GM19372 (cell line): Measurements from ENCODE around the gene ZNF292.
"Not testable (repeated sequence)": the region's sequence is repeated elsewhere in the genome, so short reads cannot be mapped to it uniquely, and the experiment has no call there.

Experiments
- ATAC-seq: cut with Tn5 transposase; IDR thresholded peaks from one replicate; pipeline ENCODE4 v1.9.1; 2021; ENCODE audit warnings: mild to moderate bottlenecking, low read depth, moderate library complexity; ENCODE audit not compliant: unreplicated experiment

Gene ZNF292

DNA sequence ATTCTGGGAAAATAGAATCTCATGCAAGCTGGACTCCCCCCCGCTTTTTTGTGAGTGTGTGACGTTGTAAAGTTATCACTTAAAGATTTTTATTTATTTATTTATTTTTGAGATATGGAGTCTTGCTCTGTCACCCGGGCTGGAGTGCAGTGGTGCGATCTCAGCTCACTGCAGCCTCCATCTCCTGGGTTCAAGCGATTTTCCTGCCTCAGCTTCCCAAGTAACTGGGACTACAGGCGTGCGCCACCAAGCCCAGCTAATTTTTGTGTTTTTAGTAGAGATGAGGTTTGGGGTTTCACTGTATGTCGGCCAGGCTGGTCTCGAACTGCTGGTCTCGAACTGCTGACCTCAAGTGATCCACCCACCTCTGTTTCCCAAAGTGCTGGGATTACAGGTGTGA, 2.2 kb downstream of the ZNF292 start:
- ATAC-seq, result not testable (repeated sequence)

DNA sequence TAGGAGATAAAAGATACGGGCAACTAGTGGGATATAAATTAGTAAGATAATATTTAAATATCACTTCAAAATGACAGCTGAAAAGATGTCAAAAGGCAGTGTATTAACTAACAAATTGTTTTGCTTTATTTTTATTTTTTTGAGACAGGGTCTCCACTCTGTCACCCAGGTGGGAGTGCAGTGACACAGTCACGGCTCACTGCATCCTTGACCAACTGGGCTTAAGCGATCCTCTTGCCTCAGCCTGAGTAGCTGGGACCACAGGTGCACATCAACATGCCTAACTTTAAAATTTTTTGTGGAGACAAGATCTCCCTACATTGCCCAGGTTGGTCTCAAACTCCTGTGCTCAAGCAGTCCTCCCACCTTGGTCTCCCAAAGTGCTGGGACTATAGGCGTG, 5.9 kb downstream of the ZNF292 start:
- ATAC-seq, result no peak

DNA sequence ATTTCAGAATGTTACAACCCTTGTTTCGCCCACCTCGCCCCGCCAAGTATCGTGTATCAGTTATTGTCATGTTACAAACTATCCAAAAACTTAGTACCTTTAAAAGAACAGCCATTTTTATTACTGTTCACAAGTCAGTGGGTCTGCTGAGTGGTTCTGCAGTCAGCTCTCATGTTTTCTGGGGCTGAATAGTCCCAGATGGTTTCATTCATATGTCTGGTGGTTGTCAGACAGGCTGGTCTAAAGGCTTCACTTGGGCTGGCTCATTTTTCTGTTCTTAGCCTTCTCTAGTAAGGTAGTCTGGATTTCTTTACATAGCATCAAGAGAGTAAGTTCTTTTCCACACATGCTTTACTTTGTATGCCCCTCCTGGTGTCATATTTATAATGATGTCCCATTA, 8.6 kb downstream of the ZNF292 start:
- ATAC-seq, result no peak

DNA sequence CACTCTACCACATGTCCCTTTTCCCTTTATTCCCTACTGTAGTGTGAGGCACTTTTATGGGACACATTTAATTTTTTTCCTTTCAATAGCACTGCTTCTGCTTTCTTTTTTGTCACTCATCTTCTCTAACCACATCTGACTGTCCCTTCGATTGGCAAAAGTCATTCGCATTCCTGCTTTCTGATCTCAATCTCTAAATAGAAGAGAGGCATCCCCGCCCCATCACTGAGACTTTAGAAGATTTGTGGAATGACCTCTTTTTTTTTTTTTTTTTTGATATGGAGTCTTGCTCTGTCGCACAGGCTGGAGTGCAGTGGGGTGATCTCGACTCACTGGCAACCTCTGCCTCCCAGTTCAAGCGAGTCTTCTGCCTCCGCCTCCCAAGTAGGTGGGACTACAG, 9.1 kb downstream of the ZNF292 start:
- ATAC-seq, result no peak

DNA sequence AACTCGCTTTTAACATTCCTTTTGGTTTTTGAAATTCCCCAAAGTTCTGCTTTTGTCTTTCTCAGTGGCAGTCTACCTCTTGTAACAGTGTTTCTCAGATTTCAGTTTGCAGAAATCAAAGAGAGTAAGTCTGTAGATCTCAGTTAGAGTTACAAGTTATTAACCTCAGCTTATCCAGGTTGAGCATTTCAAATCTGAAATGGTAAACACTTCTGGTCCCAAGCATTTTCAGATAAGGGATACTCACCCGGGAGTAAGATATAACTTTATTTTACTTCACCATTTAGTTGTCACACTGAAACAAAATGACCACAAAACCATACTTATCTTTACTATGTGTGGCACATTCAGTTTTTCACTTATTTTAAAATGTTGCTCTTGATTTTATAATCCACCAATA, 9.8 kb downstream of the ZNF292 start:
- ATAC-seq, result no peak

DNA sequence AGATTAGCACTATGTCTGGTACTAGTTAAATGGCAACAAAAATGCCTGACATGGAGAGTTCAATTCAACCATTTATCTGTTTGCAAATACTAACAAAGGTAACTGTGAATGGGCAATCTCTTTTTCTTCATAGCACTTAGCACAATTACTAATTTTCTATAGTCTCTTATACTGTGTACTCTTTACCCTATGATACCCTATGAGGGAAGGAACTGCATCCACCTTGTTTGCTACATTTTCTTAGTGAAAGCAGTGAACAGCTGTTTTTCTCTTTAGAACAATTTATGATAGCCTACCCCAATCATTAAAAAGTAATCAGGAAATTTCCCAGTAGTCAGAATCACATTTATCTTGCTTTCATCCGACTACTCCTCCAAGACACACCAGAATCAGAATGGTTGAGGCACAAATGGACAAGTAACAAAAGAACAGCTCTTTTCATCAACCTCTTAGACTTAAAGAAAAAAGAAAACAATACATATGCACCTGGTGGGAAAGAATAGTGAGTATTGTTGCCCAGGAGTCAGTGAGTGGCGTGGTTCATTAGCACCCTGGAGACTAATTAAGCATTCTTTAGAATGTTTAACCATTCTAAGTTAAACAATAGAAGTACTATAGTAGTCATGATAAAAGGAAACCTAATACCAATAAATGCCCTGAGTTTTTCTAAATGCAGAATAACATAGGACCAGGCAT, 16.7 kb downstream of the ZNF292 start:
- ATAC-seq, result no peak

DNA sequence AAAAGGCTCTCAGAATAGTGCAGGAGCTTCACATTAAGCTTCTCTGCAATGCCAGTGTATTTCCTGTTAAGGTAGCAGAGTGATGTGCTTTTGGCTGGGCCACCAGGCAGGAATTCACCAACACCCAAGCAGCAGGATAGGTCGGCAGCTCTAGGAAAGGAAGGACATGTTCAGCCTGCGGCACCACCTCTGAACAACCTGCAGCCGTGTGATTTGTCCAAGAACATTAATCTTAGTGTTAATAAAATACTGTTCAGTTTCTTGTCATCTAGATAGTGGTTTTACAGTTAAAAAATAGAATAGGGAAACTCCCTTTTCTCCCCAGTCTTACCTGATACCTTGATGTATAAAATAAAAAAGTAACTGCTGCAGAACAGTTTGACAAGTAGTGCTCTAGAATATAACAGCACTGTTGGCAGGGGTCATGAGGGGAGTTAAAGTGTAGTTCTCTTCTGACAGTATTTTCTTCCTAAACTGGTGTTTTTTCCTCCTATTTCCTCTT, 18.8 kb downstream of the ZNF292 start:
- no peak for ATAC-seq

DNA sequence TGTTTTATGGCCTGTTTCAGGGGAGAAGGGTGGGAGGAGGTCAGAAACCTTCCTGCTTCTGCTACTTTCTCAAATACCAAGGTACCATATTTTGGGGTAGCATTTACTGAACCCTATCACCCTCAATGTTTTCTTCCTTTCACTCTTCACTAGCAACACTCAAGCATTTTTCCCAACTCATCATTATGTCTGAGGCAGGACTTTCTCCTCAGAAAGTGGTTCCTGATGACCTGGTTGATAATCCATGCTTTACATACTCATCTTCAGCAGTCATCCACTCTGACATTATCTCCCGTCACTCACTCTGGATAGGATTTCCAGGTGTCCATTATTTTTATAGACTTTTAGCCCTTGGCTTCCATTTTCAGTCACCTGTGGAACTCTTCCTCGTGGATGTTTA, 21.1 kb downstream of the ZNF292 start:
- no peak for ATAC-seq

DNA sequence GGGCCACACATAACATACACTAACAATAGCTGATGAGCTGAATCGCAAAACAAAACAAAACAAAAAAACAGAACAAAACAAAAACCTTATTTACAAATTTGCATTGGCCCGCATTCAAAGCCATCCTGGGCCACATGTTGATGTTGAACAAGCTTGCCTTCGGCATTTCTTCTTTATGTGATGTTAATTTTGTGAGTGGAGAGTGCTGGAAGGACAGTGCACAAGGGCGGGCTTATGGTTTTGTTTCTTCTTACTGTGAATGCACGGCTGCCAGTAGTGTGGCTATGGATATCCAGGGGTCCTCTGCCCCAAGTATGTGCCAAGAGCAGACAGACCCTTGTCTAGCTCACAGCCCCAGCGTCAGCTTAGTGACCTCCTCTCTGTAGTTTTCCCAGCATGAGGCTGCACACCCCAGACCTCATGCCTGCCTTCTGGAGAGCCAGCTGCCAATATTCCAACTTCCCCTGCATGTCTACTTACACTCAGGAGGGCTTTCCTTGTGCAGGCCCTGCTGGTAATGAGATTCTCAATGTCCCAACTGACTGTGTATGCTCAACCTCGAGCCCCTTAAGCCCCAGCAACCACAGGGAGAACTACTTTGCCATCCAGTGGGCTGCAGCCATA, 24.9 kb downstream of the ZNF292 start:
- no peak for ATAC-seq

DNA sequence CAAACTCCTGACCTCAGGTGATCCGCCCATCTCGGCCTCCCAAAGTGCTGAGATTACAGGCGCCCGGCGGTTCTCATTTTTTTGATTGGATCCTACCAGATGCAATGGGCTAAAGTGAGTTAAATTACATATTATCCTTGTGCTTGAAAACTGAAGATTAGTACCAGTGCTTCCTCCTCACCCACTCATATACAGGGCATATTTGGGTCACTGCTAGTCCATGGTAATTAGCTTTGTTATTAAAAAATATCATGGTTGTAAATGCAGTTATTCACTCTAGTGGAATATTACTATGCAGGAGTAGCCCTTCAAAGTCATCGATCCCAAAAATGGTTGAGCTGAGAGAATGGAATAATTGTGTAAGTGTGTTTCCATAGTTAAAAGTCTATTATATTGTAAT, 26.5 kb downstream of the ZNF292 start:
- peak; percentile 6 for ATAC-seq

DNA sequence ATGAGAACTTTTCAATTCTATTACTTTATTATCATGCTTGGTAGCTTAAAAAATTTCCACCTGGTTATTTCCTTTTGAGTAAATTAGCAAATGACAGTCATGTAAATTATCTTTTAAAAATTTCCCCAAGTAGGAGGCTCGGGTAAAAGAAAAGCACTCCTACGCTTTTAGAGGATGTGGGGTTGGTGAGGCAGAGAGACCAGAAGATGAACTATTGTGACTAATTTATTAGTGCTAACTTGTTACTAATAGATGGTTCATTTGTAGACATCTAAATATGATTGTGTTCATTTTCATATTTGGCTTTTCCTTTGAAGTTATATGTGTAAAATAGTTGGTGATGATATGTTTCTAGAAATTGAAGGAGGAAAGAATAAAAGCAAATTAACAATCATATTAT, 27.0 kb downstream of the ZNF292 start:
- ATAC-seq, result peak; percentile 68

DNA sequence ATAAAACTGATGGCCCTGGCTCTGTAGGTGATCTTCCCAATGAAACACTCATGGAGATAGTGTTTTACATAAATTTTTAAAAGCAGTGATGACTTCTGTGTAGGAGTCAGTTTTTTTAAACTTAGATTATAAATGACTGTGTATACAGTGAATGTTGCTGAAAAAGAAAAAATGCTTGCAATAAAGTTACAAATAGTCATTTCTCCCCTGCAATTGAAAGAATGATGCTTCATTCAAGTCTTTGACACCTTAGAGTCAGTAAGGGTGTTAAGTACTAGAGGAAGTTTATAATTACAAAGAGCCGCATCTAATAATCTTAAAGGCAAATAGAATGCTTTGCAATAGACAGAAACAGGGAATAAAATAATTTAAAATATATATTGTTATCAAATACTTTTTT, 27.6 kb downstream of the ZNF292 start:
- no peak for ATAC-seq

DNA sequence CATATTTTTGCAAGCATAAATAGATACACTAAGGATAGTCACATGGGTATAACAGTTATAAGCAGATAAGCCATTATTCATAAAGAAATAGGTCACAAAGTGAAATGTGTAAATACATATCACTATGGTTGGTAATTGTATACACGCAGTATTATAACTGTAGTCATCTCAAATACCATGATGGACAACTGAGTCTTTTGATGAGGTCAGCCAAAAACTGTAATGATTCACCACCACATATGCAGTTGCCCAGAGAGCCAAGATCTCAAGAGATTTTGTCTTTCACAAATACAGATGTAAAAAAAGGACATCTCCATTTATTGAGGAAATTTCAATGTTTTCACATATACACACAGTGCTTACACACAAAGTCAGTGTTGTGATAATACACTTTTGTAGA, 28.3 kb downstream of the ZNF292 start:
- no peak for ATAC-seq

DNA sequence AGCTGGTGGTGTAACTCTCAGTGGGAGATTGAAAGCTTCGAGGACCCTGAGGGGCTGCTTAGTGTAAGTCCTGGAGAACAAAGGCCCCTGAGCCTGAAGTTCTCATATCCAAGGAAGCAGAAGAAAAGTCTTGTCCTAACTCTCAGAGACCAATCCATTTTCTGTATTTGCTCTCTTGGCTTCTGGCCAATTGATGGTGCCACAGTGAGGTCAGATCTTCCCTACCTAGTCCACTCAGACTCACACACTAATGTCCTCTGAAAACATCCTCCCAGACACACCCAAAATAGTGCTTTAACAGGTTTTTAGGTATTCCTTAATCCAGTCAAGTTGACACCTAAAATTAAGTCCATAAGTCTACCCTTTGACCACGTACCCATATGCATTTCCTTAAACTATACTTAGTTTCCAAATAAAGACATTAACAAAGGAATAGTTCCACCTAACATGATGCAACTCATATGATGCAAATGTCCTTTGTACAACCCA, 29.4 kb downstream of the ZNF292 start:
- no peak for ATAC-seq

DNA sequence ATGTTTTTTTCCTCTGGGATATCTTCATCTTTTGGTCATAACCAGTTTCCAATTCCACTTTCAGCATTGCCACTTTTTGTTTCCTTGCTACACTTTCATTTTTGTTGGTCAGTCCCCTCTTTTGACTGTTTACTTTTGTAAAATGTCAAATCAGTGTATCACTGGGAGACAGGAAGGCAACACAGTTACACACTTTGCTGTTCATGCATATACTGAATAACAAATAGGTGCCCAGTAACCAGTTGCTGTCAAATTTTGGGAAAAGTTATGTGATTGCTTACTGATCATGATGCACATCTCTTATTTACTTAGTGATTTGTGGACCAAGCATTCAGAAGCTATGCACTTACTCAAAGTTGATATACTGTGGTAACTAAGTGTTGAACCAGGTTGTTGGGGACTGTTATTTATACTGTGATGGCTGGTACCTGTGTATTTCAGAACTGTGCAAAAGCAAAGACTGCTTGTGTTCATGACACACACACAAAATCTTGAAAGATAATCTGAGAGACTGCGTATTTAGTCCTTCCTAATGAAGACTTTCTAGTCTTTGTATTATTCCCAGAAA, 41.0 kb downstream of the ZNF292 start:
- no peak for ATAC-seq

DNA sequence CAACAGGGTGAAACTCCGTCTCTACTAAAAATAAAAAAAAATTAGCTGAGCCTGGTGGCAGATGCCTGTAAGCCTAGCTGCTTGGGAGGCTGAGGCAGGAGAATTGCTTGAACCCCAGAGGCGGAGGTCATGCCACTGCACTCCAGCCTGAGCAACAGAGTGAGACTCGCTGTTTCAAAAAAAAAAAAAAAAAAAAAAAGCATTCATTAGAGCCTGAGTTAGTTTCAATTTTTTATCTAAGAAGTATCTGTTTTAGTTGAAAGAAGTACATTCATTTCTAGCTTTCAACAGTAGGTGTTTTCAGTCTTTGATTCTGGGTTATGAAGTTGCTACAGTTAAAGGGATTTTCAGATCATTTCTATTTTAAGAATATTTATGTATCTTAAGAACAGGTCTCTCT, 42.2 kb downstream of the ZNF292 start:
- peak; percentile 58 for ATAC-seq

DNA sequence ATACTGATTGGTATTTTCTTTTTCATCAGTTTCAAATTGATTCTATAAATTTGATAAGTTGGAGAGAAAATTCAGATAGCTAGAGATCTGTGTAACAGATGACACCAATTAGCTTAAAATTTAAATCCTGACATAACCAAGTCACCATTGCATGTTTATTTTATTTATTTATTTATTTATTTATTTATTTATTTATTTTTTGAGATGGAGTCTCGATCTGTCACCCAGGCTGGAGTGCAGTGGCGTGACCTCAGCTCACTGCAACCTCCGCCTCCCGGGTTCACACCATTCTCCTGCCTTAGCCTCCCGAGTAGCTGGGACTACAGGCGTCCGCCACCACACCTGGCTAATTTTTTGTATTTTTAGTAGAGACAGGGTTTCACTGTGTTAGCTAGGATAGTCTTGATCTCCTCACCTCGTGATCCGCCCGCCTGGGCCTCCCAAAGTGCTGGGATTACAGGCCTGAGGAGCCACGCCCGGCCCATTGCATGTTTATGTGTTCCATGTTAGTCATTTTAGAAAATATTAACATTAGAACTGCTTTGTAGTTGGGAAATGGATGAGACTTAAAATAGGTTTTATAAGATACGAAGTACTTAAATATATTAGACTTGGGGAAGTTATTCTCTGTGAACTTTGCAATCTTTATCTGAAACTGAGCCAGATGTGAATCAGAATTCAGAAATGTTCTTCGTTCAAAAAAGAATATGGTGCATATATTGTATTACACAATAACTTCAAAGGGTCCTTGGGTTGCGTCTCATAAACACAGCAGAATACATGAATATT, 42.9 kb downstream of the ZNF292 start:
- ATAC-seq, result not testable (repeated sequence)

DNA sequence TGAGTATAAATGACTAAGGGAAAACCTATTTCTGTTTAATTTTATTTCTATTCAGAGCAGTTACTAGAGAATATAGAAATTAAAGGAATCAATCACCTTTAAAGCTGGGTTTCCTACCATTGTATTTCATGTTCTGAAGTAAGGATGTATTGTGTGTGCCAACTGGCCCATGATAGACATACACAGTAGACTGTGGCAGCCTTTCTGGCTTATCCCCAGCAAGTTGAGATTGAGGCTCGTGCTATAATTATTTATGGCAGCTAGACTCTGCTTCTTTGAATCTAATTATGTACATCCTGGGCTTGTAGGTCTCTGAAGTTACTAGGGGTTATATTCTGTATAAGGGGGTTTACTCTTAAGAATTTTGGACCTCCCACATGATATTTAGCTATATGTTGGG, 44.4 kb downstream of the ZNF292 start:
- no peak for ATAC-seq

DNA sequence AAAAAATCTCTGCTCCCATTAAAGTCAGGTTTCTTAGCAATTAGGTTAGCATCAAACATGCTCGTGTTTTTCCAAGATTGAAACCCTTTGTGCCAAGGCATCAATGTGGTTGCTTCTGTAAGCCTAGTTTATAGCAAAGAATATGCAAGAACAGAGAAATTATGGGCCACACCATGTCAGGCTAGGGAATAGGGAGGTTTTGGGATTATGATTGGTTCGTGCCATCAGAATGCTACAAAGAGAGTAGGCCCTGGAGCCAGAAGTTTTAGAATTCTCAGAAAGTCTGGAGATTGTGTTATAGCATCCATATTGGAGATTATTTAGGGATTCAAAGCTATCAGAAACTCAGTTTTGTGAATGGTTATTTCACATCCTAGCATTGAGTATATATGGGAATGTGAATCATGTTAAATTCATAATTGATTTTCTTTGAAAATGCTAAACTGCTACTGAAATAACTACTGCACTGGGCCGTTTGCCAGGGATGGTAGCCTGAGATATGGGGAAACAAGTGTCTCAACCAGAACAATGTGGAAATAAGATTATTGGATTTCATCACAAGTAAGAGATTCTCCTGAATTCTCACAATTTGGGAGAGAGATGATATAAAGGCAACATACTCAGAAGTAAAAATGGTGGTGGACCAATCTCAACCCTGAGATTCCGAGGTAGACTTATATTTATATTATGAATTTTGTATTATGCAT, 45.3 kb downstream of the ZNF292 start:
- no peak for ATAC-seq

DNA sequence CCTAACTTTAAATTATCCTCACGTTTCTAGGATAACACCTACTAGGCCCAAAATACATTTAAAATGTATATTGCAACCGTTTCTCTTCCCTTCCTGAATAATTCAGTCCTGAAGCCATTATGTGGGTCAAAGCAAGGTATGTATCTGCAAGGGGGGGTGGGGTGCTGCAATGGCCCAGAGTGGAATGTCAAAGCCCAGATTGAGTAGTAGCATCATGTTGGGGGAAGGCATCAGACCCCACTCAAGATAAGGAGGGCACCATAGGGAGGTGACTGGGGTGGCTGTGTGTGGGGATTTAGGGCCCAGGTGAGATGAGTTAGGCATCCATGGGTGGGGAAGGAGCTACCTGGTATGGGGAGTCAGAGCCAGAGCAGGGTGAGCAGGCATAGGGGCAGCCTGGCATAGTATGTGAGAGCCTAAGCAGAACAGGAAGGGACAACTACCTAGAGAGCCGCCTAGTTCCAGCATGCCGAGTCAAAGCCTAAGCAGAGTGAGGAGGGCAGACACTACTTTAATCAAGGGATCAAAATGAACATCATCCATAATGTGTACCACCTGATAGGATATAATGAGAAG, 48.2 kb downstream of the ZNF292 start:
- no peak for ATAC-seq
